Measurements from ENCODE around the gene CD244. TPM values are rescaled to one million over a fixed set of nuclear protein-coding genes. Genes with fewer than 3 reads are reported as not detected.

Gene CD244
- total RNA-seq, 1 experiment from 2014 or later = not detected

- no peak for DNase-seq (ENCODE audit: low spot score)
Observed at GRCh38 chr1:160846281-160846680, 16.4 kb downstream of the CD244 start.

DNA sequence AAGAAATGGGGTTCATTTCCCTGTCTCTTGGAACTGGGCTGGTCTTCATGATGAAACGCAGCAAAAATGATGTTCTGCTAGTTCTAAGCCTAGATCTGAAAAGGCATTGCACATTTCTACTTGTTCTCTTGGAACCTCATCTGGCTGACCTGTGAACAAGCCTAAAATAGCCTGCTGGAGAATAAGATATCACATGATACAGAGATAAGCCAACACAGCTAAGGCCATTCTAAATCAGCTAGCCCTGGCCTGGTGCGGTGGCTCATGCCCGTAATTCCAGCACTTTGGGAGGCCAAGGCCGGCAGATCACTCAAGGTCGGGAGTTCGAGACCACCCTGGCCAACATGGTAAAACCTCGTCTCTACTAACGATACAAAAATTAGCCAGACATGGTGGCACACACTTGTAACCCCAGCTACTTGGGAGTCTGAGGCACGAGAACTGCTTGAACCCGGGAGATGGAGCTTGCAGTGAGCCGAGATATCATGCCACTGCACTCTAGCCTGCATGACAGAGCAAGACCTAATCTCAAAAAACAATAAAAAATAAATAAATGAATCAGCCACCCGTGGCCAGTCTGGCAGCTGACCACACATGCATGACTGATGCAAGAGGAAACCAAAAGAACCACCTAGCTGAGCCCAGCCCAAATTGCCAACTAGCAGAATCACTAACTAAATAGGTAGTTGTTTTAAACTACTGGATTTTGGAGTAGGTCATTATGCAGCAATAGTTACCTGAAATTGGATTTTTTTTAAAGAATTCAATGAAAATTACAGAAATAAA, 18.0 kb downstream of the CD244 start:
- peak; percentile 77 for DNase-seq (ENCODE audit: low spot score)

DNA sequence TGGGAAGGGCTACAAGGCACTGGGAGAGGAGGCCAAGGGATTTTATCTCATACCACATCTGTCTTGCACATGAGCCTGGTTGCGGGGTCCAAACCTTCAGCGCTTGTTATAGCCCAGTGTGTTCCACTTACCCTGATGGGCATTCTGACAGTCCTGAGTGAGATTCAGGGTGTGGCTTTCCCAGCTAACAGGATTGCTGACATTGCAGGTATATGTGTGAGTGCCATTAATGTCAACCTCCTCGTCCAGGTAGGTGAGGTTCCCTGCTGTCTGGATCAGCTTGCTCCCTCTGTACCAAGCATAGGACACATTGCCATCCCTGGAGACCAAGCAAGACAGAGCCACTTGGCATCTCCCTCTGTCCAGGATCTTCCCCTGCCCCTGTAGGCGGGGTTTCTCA, 21.6 kb downstream of the CD244 start:
- DNase-seq (ENCODE audit: low spot score) = no peak

GRCh38 chr1:160839746-160840145, 22.9 kb downstream of the CD244 start:
- no peak for DNase-seq (ENCODE audit: low spot score)

- DNase-seq (ENCODE audit: low spot score) = no peak
Observed at GRCh38 chr1:160838888-160839287, 23.8 kb downstream of the CD244 start.

- DNase-seq (ENCODE audit: low spot score) = peak; percentile 86
Observed at GRCh38 chr1:160837558-160838205, 25.0 kb downstream of the CD244 start.

DNA sequence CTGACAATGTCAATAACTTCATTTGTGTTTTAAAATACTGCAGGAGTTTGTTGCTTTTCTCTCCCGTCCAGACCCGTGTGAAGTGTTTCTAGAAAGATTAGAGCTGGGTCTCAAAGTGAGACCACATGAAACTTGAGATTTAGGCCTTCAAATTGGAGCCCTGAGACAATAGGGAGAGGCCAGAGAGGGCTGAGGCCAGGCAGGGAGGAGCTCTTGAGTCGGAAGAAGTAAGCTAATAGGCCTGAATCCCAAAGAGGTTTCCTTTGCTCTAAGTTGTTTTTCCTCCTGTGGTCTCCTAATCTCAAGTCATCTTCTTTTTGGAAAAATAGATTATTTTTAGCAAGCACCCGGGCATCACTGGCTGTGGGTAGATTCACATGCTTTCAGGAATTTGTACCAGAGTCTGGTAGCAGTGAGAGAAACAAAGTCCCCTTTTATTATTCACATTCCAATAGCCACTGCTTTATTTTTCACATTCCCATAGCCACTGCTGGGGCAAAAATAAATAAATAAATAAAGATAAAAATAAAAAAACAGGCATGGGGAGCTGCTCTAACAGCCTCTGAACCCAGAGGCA, 25.6 kb downstream of the CD244 start:
- peak; percentile 29 for DNase-seq (ENCODE audit: low spot score)

DNA sequence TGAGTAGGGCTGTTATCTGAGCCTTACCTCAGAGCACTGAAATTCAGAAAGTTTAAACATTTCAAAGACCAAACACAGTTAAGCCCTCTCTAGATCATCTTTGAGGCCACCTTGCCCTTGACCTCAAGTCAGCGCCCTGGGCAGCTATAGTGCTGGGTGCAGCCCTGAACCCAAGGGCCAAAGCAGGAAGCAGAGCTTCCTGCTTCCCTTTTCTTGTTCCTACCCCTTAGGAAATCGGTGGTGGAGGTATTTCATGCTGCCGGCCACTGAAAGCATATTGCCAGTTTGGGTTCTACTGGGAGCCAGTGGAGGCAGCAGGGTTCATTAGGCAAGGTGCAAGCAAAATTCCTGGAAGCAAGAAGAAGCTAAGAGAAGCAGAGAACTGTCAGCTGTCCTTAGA, 26.1 kb downstream of the CD244 start:
- DNase-seq (ENCODE audit: low spot score) = no peak

DNA sequence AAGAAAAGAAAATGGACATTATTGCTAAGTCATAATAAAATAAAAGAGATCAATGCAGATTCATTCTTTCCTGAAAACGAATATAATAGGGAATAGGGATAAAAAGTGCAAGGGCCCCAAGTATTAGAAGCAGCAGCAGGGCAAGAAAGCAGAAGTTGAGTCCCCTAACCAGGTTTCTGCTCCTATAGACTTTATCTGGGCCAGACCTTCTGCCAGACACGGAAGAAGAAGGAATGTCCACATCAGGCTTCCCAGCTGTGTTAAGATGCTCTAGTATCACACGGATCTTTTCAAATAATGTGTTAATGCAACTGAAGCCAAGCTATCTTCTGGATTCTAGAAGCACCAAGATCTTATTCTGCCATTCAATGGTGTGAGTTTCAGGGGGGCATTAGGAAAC, 26.9 kb downstream of the CD244 start:
- no peak for DNase-seq (ENCODE audit: low spot score)

- DNase-seq (ENCODE audit: low spot score) = peak; percentile 42
Observed at GRCh38 chr1:160834945-160835565, 27.6 kb downstream of the CD244 start.

- peak; percentile 77 for DNase-seq (ENCODE audit: low spot score)
Observed at GRCh38 chr1:160830321-160831153, 32.1 kb downstream of the CD244 start.

GRCh38 chr1:160829766-160830165, 32.9 kb downstream of the CD244 start:
- DNase-seq (ENCODE audit: low spot score) = no peak

DNA sequence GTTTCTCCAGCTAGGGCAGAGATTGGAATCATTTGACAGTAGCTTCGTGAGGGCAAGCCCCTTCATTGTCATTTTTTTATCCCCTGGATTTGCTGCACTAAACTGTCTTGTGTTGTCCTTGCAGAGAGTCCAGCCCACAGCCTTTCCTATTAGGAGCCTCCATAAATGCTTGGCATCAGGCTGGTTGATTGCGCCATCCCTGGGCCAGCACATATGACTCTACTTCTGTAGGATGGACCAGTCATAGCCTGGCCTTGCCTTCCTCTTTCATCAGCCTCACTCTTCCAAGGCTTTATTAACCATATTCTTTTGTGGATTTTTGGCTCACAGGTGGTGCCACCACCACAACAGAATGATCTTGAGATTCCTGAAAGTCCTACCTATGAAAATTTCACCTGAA, 35.3 kb downstream of the CD244 start:
- no peak for DNase-seq (ENCODE audit: low spot score)

GRCh38 chr1:160826546-160826945, 36.1 kb downstream of the CD244 start:
- DNase-seq (ENCODE audit: low spot score) = peak; percentile 98

GRCh38 chr1:160823296-160823695, 39.4 kb downstream of the CD244 start:
- DNase-seq (ENCODE audit: low spot score) = no peak

GRCh38 chr1:160821627-160822026, 41.1 kb downstream of the CD244 start:
- no peak for DNase-seq (ENCODE audit: low spot score)

GRCh38 chr1:160819186-160819585, 43.5 kb downstream of the CD244 start:
- DNase-seq (ENCODE audit: low spot score) = no peak

- DNase-seq (ENCODE audit: low spot score) = no peak
Observed at GRCh38 chr1:160818207-160818937, 44.3 kb downstream of the CD244 start.

DNA sequence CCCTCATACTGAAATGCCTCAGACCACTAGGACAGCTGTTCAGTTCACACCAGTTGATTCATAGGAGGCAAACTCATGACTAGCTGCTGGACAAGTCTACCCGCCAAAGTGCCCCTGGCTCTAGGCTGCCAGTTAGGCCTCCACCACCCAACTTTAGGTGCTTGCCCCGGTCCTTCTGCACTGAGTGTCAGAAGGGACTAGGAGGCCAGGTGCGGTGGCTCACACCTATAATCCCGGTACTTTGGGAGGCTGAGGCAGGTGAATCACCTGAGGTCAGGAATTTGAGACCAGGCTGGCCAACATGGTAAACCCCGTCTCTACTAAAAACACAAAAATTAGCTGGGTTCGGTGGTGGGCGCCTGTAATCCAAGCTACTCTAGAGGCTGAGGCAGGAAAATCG, 47.8 kb downstream of the CD244 start:
- no peak for DNase-seq (ENCODE audit: low spot score)

DNA sequence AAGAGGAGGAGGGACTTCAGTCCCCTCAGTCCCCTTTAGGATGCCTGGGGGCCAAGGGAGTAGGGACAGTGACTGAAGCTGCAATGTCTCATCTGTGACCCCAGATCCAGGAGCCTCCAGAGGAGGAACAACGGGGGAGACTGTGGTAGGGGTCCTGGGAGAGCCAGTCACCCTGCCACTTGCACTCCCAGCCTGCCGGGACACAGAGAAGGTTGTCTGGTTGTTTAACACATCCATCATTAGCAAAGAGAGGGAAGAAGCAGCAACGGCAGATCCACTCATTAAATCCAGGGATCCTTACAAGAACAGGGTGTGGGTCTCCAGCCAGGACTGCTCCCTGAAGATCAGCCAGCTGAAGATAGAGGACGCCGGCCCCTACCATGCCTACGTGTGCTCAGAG, 48.4 kb downstream of the CD244 start:
- no peak for DNase-seq (ENCODE audit: low spot score)

GRCh38 chr1:160813215-160813614, 49.5 kb downstream of the CD244 start:
- peak; percentile 92 for DNase-seq (ENCODE audit: low spot score)
